ENCODE results near the gene MB21D2.

The MB21D2 gene

GRCh38 chr3:192927016-192927415 lies 9.4 kb upstream of the MB21D2 start:
- Histone ChIP-seq H3K36me3 (ENCODE audit: control insufficient read depth in 2 of 2, insufficient read depth in 1 of 2, low read length in 2 of 2) (no peaks in the 10 kb centered on the region), H3K4me1 (ENCODE audit: control insufficient read depth, insufficient read depth, low read length) (peaks cover 23% of the 10 kb centered on the region), H3K4me3 (ENCODE audit: low read depth, low read length) (no peak overlapping the region), H3K27ac (ENCODE audit: extremely low read depth, low read depth, low read length) (no peak overlapping the region; the same call in 1 of the 2 replicates), H3K9me3 (ENCODE audit: control insufficient read depth, insufficient read depth, low read depth, low read length) (no peaks in the 10 kb centered on the region)
- POLR2A ChIA-PET, result no interaction called here
- CTCF ChIA-PET, result interaction anchor here (0.8 kb wide), 1 partner anchor 39 kb away, joined by 3 read pairs; no protein-coding TSS in a partner anchor
- TF ChIP-seq ZNF37A (tag by site-specific recombination; IDR thresholded peaks at IDR 0.05) (no peak), PRDM2 (tag by site-specific recombination; IDR thresholded peaks at IDR 0.05; ENCODE audit: borderline replicate concordance) (no peak)

GRCh38 chr3:192923731-192924130 lies 6.1 kb upstream of the MB21D2 start:
- CTCF ChIA-PET, result interaction anchor here (0.6 to 1.0 kb wide), 2 partner anchors 16 to 645 kb away, joined by 3 read pairs; no protein-coding TSS in a partner anchor
- no peak for TF ChIP-seq ZNF274 (IDR thresholded peaks at IDR 0.05; ENCODE audit: low read length)
- no peak for TF ChIP-seq ZNF274 (tag by site-specific recombination; IDR thresholded peaks at IDR 0.05; ENCODE audit: borderline replicate concordance)
- no peak for TF ChIP-seq MYNN (tag by site-specific recombination; IDR thresholded peaks at IDR 0.05; ENCODE audit: borderline replicate concordance)
- no peak for TF ChIP-seq ZNF426 (tag by site-specific recombination; IDR thresholded peaks at IDR 0.05)
- TF ChIP-seq ZNF626 (tag by site-specific recombination; IDR thresholded peaks at IDR 0.05), result no peak
- TF ChIP-seq ZBTB8A (tag by site-specific recombination; IDR thresholded peaks at IDR 0.05), result no peak
- TF ChIP-seq ZNF175 (tag by site-specific recombination; IDR thresholded peaks at IDR 0.05), result no peak
- no peak for TF ChIP-seq ZNF155 (tag by site-specific recombination; IDR thresholded peaks at IDR 0.05)
- TF ChIP-seq ZNF76 (tag by site-specific recombination; IDR thresholded peaks at IDR 0.05; ENCODE audit: borderline replicate concordance, low read depth), result no peak
- no peak for TF ChIP-seq ZNF112 (tag by site-specific recombination; IDR thresholded peaks at IDR 0.05)
- no peak for TF ChIP-seq ZSCAN4 (tag by site-specific recombination; IDR thresholded peaks at IDR 0.05)
- TF ChIP-seq ZNF433 (tag by site-specific recombination; IDR thresholded peaks at IDR 0.05; ENCODE audit: low read depth), result no peak
- no peak for TF ChIP-seq ZNF24 (tag by site-specific recombination; IDR thresholded peaks at IDR 0.05)
- TF ChIP-seq SETDB1 (IDR thresholded peaks at IDR 0.05; ENCODE audit: insufficient read length, low read length), result no peak
- no peak for TF ChIP-seq ZFHX2 (tag by site-specific recombination; conservative IDR thresholded peaks at IDR 0.05)
- no peak for TF ChIP-seq ZNF701 (tag by site-specific recombination; IDR thresholded peaks at IDR 0.05)
- TF ChIP-seq ZNF280D (tag by site-specific recombination; IDR thresholded peaks at IDR 0.05), result no peak
- TF ChIP-seq ZNF26 (tag by site-specific recombination; IDR thresholded peaks at IDR 0.05), result no peak
- no peak for TF ChIP-seq IKZF3 (tag by site-specific recombination; IDR thresholded peaks at IDR 0.05)
- no peak for TF ChIP-seq MEIS1 (CRISPR knock-in tag; IDR thresholded peaks at IDR 0.05; ENCODE audit: borderline replicate concordance)
- Histone ChIP-seq H3K27ac (ENCODE audit: extremely low read depth, low read depth, low read length) (no peak overlapping the region), H3K4me3 (ENCODE audit: low read depth, low read length) (no peak overlapping the region), H3K4me1 (ENCODE audit: control insufficient read depth, insufficient read depth, low read length) (peaks cover 14% of the 10 kb centered on the region), H3K9me3 (ENCODE audit: control insufficient read depth, insufficient read depth, low read depth, low read length) (no peaks in the 10 kb centered on the region), H3K36me3 (ENCODE audit: control insufficient read depth in 2 of 2, insufficient read depth in 1 of 2, low read length in 2 of 2) (no peaks in the 10 kb centered on the region)
- POLR2A ChIA-PET, result interaction anchor here (1.0 kb wide), 1 partner anchor 11 kb away, joined by 3 read pairs; no protein-coding TSS in a partner anchor

Measured in HEK293 (cell line).